ENCODE results near the gene DYSF. TPM values are rescaled to one million over a fixed set of nuclear protein-coding genes. Genes with fewer than 3 reads are reported as not detected.

DYSF gene
- total and polyA plus RNA-seq, 3 donors from 2014 or later, result 6.8 to 10.9 (median 8.9) TPM

DNA sequence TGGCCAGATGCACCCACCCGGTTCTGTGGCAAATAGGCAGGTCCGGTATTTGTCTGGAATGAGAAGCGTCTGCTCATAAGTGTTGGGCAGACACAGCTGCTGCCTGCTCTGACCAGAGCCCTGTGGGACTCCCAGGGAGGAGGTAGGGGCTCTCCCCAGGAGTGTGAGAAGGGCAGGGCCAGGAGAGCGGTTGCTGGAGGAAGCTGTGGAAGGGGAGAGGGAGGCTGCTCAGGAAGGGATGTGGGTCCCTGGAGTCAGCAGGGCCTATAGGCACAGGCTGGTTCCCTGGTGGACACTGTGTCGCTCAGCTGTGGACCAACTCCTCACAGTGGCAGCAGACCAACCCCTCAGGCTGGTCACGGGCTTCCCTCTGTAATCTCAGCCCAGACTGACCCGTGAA is 109.2 kb downstream of the DYSF start:
- Histone ChIP-seq H3K36me3 (ENCODE audit: low read depth, missing control alignments) (no peaks in the 10 kb centered on the region), H3K27ac (no peak overlapping the region)
- 79 to 83% methylated on average over 5 to 7 of the region's 7 CpGs for WGBS, 2 donors

DNA sequence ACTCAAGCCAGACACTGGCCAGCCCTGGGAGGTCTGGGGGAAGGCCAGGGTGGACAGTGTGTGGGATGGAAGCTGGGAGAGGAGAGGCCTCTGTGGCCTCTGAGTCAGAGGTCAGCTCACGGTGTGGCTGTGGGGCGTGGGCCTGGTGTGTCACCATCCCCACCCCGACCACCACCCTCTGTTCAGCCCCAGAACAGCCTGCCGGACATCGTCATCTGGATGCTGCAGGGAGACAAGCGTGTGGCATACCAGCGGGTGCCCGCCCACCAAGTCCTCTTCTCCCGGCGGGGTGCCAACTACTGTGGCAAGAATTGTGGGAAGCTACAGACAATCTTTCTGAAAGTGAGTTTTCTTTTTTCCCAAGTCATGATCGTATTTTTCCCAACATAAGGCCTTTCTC is 110.5 kb downstream of the DYSF start:
- TF ChIP-seq CTCF (IDR thresholded peaks at IDR 0.05) (no peak), POLR2A (IDR thresholded peaks at IDR 0.05) (no peak)
- Histone ChIP-seq H3K27ac (no peak overlapping the region), H3K4me3 (no peak overlapping the region), H3K36me3 (ENCODE audit: low read depth, missing control alignments) (no peaks in the 10 kb centered on the region), H3K4me1 (no peaks in the 10 kb centered on the region), H3K9me3 (no peaks in the 10 kb centered on the region), H3K27me3 (no peaks in the 10 kb centered on the region)
- intact Hi-C loops (cut with DNase I; ENCODE audit: low total_unique reads), result no loop called here
- DNase-seq, result no peak
- 94 to 96% methylated on average over 8 to 11 of the region's 11 CpGs for WGBS, 2 donors

More for the DNA sequence above, 109.2 kb downstream of the DYSF start:
- no peak for DNase-seq
- no peak overlapping the region for H3K4me3 ChIP-seq
- intact Hi-C loops (cut with DNase I; ENCODE audit: low total_unique reads), result no loop called here
- H3K9me3 ChIP-seq, result no peaks in the 10 kb centered on the region
- H3K4me1 ChIP-seq, result no peaks in the 10 kb centered on the region
- no peaks in the 10 kb centered on the region for H3K27me3 ChIP-seq
- TF ChIP-seq CTCF (IDR thresholded peaks at IDR 0.05), result no peak
- no peak for TF ChIP-seq POLR2A (IDR thresholded peaks at IDR 0.05)

DNA sequence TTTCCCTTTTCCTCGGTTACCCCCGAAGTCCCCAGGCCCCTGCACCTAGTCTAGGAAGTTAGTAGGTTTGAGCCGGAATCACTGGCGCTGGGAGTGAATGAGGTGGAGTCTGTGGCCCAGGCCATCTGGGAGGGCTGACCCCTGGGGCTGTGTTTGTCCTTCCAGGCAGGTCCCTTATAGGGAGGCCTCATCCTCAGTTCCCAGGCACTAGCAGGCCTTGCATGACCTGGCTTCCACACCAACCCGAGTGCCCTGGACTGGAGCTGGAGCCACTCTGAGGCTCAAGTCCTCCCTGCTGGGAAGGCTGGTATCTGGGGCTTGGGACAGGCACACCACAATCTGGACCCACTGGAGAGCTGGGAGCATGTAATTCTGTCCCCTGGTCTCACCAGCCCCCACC is 111.0 kb downstream of the DYSF start:
- 89 to 91% methylated on average over 5 of the region's 5 CpGs for WGBS, 2 donors
- Histone ChIP-seq H3K36me3 (ENCODE audit: low read depth, missing control alignments) (no peaks in the 10 kb centered on the region), H3K27ac (no peak overlapping the region), H3K4me3 (no peak overlapping the region), H3K9me3 (no peaks in the 10 kb centered on the region), H3K4me1 (no peaks in the 10 kb centered on the region), H3K27me3 (no peaks in the 10 kb centered on the region)
- no peak for DNase-seq
- TF ChIP-seq POLR2A (IDR thresholded peaks at IDR 0.05) (no peak), CTCF (IDR thresholded peaks at IDR 0.05) (no peak)
- intact Hi-C loops (cut with DNase I; ENCODE audit: low total_unique reads), result no loop called here

GRCh38 chr2:71564790-71565189 is 111.4 kb downstream of the DYSF start:
- intact Hi-C loops (cut with DNase I; ENCODE audit: low total_unique reads), result no loop called here
- no peak overlapping the region for H3K27ac ChIP-seq
- no peaks in the 10 kb centered on the region for H3K36me3 ChIP-seq (ENCODE audit: low read depth, missing control alignments)
- WGBS, 2 donors, result 83 to 95% methylated on average over 6 to 7 of the region's 7 CpGs
- no peaks in the 10 kb centered on the region for H3K27me3 ChIP-seq
- no peak for DNase-seq
- TF ChIP-seq POLR2A (IDR thresholded peaks at IDR 0.05), result no peak
- TF ChIP-seq CTCF (IDR thresholded peaks at IDR 0.05), result no peak
- no peaks in the 10 kb centered on the region for H3K9me3 ChIP-seq
- no peak overlapping the region for H3K4me3 ChIP-seq
- no peaks in the 10 kb centered on the region for H3K4me1 ChIP-seq

DNA sequence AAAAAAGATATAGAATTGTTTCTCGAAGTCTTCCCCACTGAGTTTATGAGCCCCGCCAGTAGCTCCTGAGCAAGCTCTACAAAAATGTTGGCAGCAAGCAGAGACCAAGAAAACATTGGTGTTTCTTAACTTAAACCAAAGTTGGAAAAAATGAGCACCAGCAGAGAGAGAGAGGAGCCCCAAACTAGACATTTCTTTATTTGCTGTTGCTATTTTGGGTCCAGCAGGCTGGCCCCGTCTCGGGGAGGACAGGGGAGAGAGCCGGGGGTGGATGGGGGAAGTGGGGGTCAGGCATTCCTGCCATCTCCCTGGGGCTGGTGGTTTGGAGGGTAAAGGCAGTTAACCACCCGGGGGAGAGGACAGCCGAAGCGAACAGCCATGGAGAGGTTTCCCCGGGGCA is 113.0 kb downstream of the DYSF start:
- no peaks in the 10 kb centered on the region for H3K36me3 ChIP-seq (ENCODE audit: low read depth, missing control alignments)
- intact Hi-C loops (cut with DNase I; ENCODE audit: low total_unique reads), result no loop called here
- H3K27me3 ChIP-seq, result no peaks in the 10 kb centered on the region
- no peak for DNase-seq
- H3K27ac ChIP-seq, result no peak overlapping the region
- no peak overlapping the region for H3K4me3 ChIP-seq
- 72 to 74% methylated on average over 9 of the region's 9 CpGs for WGBS, 2 donors
- TF ChIP-seq CTCF (IDR thresholded peaks at IDR 0.05) (no peak), POLR2A (IDR thresholded peaks at IDR 0.05) (no peak)
- H3K9me3 ChIP-seq, result no peaks in the 10 kb centered on the region
- H3K4me1 ChIP-seq, result no peaks in the 10 kb centered on the region
